ENCODE data around the gene RAB29. TPM values are rescaled to one million over a fixed set of nuclear protein-coding genes. Genes with fewer than 3 reads are reported as not detected.
A peak's percentile ranks its signal among the peaks of the same experiment; 100 is the strongest.
"Not testable (repeated sequence)": the region's sequence is repeated elsewhere in the genome, so short reads cannot be mapped to it uniquely, and the experiment has no call there.

RAB29 gene
- 18.1 and 25.6 TPM in 2 replicates for total RNA-seq (2014; rRNA removed; shearing (Covaris generic))

DNA sequence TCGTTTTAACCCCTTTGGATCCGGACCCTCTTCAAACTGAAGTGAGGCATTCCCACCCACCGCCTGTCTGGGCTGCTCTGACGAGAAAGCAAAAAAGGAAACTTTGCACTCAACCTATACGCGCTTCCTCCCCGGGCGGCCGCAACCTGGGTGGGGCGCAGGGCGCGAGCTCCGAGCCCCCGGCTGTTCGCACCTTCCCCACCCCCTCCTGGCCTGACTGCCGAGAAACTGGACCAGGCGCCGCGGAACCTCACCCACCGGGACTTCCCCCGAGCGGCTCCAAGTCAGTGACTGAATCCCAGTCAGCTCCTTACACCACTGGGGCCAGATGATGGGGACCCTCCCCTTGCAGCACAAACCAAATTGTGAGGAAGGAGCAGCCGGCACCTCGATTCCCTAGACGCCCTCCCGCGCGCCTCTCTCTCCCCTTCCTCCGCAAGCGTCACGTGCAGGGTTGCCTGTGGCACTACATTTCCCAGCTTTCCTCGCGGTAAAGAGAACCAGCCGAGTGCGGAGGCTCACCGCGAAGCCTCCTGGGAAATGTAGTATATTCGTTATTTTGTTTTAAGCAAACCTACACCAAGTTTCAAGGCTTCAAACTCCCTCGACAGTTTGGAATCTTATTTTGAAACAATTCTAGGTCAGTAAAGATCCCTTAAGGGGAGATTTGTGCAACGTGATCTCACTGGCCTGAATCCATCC, at the start of gene RAB29:
RAB29 (minus strand) TSS at position 468 of the 702 bp plus-strand sequence. CDS start 526 bp downstream, outside the sequence.
- Histone ChIP-seq H3K4me1 (replicated peaks) (peaks cover 26% of the 10 kb centered on the region), H3K27me3 (replicated peaks) (no peaks in the 10 kb centered on the region), H3K27ac (peak within 1 kb of the TSS; percentile 2; the same call in 1 of the 2 replicates), H3K36me3 (peaks cover 7% of the 10 kb centered on the region; the same call in 1 of the 2 replicates), H3K4me3 (peak within 1 kb of the TSS; percentile 64), H3K9me3 (replicated peaks) (no peaks in the 10 kb centered on the region)
- DNase-seq (ENCODE audit: low read depth in 1 of 2, low spot score in 2 of 2): peak; percentile 77

DNA sequence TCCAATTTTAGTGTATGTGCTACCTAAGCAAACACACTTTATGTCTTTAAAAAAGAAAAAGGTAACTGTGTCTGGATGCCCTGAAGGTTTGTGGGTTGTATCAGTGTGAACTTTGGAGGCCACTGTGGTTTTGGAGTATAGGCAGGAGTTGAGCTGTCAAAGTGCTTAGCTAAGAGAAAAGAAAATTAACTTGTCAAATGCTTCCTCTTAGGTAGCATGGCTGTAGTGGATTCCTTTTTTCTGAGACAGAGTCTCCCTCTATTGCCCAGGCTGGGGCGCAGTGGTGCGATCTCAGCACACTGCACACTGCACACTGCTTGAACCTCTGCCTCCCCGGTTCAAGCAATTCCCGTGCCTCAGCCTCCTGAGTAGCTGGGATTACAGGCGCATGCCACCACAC, 48.9 kb upstream of the RAB29 start:
- DNase-seq (ENCODE audit: low read depth in 1 of 2, low spot score in 2 of 2): no peak

DNA sequence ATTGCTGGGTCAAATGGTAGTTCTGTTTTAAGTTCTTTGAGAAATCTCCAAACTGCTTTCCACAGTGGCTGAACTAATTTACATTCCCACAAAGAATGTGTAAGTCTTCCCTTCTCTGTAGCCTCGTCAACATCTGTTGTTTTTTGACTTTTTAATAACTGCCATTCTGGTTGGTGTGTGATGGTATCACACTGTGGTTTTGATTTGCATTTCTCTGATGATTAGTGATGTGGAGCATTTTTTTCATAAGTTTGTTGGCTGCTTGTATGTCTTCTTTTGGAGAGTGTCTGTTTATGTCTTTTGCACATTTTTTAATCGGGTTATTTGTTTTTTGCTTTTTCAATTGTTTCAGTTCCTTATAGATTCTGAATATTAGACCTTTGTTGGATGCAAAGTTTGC, 48.0 kb upstream of the RAB29 start:
- DNase-seq (ENCODE audit: low read depth in 1 of 2, low spot score in 2 of 2); H3K27ac ChIP-seq; H3K9me3 ChIP-seq (replicated peaks); H3K36me3 ChIP-seq; H3K4me3 ChIP-seq; H3K4me1 ChIP-seq (replicated peaks): not testable (repeated sequence)
- H3K27me3 ChIP-seq (replicated peaks): 0 out of 2 replicates have a peak, but pooled peaks cover 11% of the 10 kb centered on the region

More for the DNA sequence above, 48.9 kb upstream of the RAB29 start:
- Histone ChIP-seq H3K9me3 (replicated peaks) (no peaks in the 10 kb centered on the region), H3K4me3 (no peak overlapping the region), H3K4me1 (replicated peaks) (no peaks in the 10 kb centered on the region), H3K36me3 (no peaks in the 10 kb centered on the region), H3K27me3 (replicated peaks) (0 out of 2 replicates have a peak, but pooled peaks cover 11% of the 10 kb centered on the region), H3K27ac (no peak overlapping the region)

- DNase-seq (ENCODE audit: low read depth in 1 of 2, low spot score in 2 of 2): no peak
Measured at GRCh38 chr1:205822397-205822796, 47.1 kb upstream of the RAB29 start.

DNA sequence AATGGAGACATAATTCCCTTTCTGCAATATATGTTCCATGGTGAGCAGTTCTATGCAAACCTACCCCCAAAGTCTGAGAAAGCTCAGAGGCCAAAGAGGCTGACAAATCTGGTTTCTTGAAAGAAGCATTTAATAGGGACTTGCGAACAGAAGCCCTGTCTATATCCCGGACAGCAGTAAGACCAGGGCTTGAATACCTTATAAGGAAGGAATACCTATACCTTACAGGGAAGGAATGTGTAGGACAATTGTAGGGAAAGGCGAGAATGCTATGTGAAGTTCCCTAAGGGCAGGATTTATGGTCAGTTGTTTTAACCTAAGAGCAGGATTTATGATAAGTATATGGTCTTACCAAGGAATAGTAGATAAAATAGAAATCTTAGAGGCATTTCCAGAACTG, 42.7 kb upstream of the RAB29 start:
- Histone ChIP-seq H3K36me3 (no peaks in the 10 kb centered on the region), H3K27me3 (replicated peaks) (no peaks in the 10 kb centered on the region), H3K9me3 (replicated peaks) (no peaks in the 10 kb centered on the region), H3K27ac (no peak overlapping the region), H3K4me1 (replicated peaks) (peaks cover 13% of the 10 kb centered on the region), H3K4me3 (no peak overlapping the region)
- DNase-seq (ENCODE audit: low read depth in 1 of 2, low spot score in 2 of 2): no peak

More at GRCh38 chr1:205822397-205822796, 47.1 kb upstream of the RAB29 start:
- 0 out of 2 replicates have a peak, but pooled peaks cover 4% of the 10 kb centered on the region for H3K27me3 ChIP-seq (replicated peaks)
- no peak overlapping the region for H3K4me3 ChIP-seq
- H3K36me3 ChIP-seq: no peaks in the 10 kb centered on the region
- no peaks in the 10 kb centered on the region for H3K9me3 ChIP-seq (replicated peaks)
- no peaks in the 10 kb centered on the region for H3K4me1 ChIP-seq (replicated peaks)
- no peak overlapping the region for H3K27ac ChIP-seq

- Histone ChIP-seq H3K4me3 (no peak overlapping the region), H3K9me3 (replicated peaks) (no peaks in the 10 kb centered on the region), H3K27ac (no peak overlapping the region), H3K4me1 (replicated peaks) (peaks cover 13% of the 10 kb centered on the region), H3K36me3 (no peaks in the 10 kb centered on the region), H3K27me3 (replicated peaks) (no peaks in the 10 kb centered on the region)
- no peak for DNase-seq (ENCODE audit: low read depth in 1 of 2, low spot score in 2 of 2)
Measured at GRCh38 chr1:205817364-205817763, 42.1 kb upstream of the RAB29 start.

GRCh38 chr1:205813755-205814058, 38.4 kb upstream of the RAB29 start:
- Histone ChIP-seq H3K4me3 (peak overlapping the region; percentile 68), H3K9me3 (replicated peaks) (no peaks in the 10 kb centered on the region), H3K4me1 (replicated peaks) (peaks cover 26% of the 10 kb centered on the region), H3K36me3 (peaks cover 21% of the 10 kb centered on the region), H3K27ac (no peak overlapping the region), H3K27me3 (replicated peaks) (no peaks in the 10 kb centered on the region)
- DNase-seq (ENCODE audit: low read depth in 1 of 2, low spot score in 2 of 2): no peak

GRCh38 chr1:205812878-205813754, 37.8 kb upstream of the RAB29 start, which contains the start of gene SLC41A1:
TSS of gene SLC41A1 (minus strand) at chr1:205813198. CDS start at chr1:205810441, 2,757 bp downstream.
- DNase-seq (ENCODE audit: low read depth in 1 of 2, low spot score in 2 of 2): peak; percentile 90 to 99
- Histone ChIP-seq H3K4me3 (peak within 1 kb of the TSS; percentile 68), H3K4me1 (replicated peaks) (peaks cover 26% of the 10 kb centered on the region), H3K9me3 (replicated peaks) (no peaks in the 10 kb centered on the region), H3K27ac (peak within 1 kb of the TSS; percentile 47), H3K27me3 (replicated peaks) (no peaks in the 10 kb centered on the region), H3K36me3 (peaks cover 27% of the 10 kb centered on the region)

GRCh38 chr1:205812271-205812877, 37.1 kb upstream of the RAB29 start:
- Histone ChIP-seq H3K27ac (peak overlapping the region; percentile 47), H3K9me3 (replicated peaks) (no peaks in the 10 kb centered on the region), H3K36me3 (peaks cover 29% of the 10 kb centered on the region), H3K4me3 (peak overlapping the region; percentile 68), H3K4me1 (replicated peaks) (peaks cover 26% of the 10 kb centered on the region), H3K27me3 (replicated peaks) (no peaks in the 10 kb centered on the region)
- peak in 1 of 2 experiments; percentile 40 for DNase-seq (ENCODE audit: low read depth in 1 of 2, low spot score in 2 of 2)

GRCh38 chr1:205811660-205812059, 36.4 kb upstream of the RAB29 start:
- no peaks in the 10 kb centered on the region for H3K9me3 ChIP-seq (replicated peaks)
- H3K36me3 ChIP-seq: peaks cover 35% of the 10 kb centered on the region
- no peak for DNase-seq (ENCODE audit: low read depth in 1 of 2, low spot score in 2 of 2)
- H3K27ac ChIP-seq: no peak overlapping the region
- no peaks in the 10 kb centered on the region for H3K27me3 ChIP-seq (replicated peaks)
- H3K4me3 ChIP-seq: peak overlapping the region; percentile 68
- peaks cover 26% of the 10 kb centered on the region for H3K4me1 ChIP-seq (replicated peaks)

DNA sequence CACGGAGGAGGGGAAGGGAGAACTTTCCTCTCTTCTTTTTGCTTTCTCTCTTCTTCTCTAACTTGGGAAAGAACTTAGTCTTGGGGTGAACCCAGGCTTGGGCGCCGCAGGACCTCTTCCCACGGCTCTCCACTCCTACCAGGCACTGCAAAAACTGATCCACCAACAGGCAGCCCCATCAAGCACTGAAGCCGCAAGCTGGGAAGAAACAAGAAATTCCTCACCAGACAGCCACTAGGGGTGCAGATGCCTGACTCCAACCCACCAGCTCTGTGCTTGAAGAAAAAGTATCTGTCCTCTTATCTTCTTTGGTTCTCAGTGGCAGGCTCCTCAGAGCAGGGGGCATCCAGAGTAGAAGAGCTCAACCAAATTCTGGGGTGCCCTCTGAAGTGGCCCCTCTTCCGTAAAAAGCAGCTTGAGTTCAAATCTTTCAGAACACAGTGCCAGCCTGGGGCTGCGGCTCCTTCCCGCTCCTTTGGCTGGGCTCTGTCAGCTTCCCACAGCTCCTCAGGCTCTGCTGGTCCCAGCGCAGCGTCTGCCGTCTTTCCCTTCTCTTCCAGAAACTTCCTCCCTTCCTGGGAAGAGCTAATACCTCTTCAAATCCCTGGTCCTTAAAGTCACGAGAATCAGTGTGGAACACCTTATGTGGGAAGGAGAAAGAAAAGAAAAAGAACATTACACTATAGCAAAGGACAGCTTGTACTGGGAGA, 35.3 kb upstream of the RAB29 start:
- DNase-seq (ENCODE audit: low read depth in 1 of 2, low spot score in 2 of 2): no peak
- H3K36me3 ChIP-seq: peaks cover 37% of the 10 kb centered on the region

DNA sequence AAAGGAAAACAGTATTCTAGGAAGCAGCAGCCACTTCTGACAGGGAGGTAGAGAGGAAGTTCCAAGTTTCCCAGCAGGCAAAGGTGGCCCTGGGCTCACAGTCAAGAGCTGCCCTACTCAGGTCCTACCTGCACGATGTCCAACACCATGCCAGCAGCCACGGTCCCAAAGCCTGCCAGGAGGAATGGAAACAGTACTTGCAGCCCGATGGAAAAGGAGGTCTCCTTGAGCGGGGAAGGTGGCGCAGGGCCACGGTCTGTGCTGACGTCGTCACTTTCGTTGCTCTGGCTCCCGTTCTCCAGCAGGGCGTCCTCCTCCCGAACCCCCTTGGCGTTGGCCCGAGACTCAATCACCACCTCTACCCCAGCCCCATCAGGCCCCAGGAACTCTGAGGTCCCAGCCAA, 34.7 kb upstream of the RAB29 start:
- Histone ChIP-seq H3K4me3 (no peak overlapping the region), H3K36me3 (peaks cover 41% of the 10 kb centered on the region), H3K27ac (no peak overlapping the region), H3K9me3 (replicated peaks) (no peaks in the 10 kb centered on the region), H3K27me3 (replicated peaks) (no peaks in the 10 kb centered on the region), H3K4me1 (replicated peaks) (peaks cover 23% of the 10 kb centered on the region)
- no peak for DNase-seq (ENCODE audit: low read depth in 1 of 2, low spot score in 2 of 2)

More for the DNA sequence above, 35.3 kb upstream of the RAB29 start:
- H3K27ac ChIP-seq: no peak overlapping the region
- H3K4me1 ChIP-seq (replicated peaks): peaks cover 26% of the 10 kb centered on the region
- H3K9me3 ChIP-seq (replicated peaks): no peaks in the 10 kb centered on the region
- no peak overlapping the region for H3K4me3 ChIP-seq
- no peaks in the 10 kb centered on the region for H3K27me3 ChIP-seq (replicated peaks)

DNA sequence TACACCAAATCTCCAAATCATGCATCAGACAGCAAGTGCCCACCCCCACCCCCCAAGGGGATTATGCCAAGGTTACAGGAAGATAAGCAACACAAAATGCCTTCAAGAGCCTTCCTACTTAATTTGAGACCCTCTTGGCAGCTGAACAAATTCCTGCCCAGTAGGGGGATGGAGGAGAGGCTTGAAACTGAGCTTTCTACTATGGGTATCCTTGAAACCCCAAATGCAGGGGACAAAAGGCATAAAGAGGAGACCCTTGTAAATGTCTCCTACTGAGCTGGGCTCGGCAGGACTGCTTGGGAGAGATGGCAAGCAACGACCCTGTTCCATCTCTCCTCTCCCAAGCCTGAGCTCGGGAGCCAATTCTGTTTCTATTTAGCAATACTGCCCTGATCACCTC, 34.2 kb upstream of the RAB29 start:
- no peak for DNase-seq (ENCODE audit: low read depth in 1 of 2, low spot score in 2 of 2)
- Histone ChIP-seq H3K27ac (no peak overlapping the region), H3K36me3 (peaks cover 41% of the 10 kb centered on the region), H3K27me3 (replicated peaks) (no peaks in the 10 kb centered on the region), H3K9me3 (replicated peaks) (no peaks in the 10 kb centered on the region), H3K4me3 (no peak overlapping the region), H3K4me1 (replicated peaks) (peaks cover 20% of the 10 kb centered on the region)
